ENCODE data around the gene CHRNA1.
A peak's percentile ranks its signal among the peaks of the same experiment; 100 is the strongest.

CHRNA1 gene

DNA sequence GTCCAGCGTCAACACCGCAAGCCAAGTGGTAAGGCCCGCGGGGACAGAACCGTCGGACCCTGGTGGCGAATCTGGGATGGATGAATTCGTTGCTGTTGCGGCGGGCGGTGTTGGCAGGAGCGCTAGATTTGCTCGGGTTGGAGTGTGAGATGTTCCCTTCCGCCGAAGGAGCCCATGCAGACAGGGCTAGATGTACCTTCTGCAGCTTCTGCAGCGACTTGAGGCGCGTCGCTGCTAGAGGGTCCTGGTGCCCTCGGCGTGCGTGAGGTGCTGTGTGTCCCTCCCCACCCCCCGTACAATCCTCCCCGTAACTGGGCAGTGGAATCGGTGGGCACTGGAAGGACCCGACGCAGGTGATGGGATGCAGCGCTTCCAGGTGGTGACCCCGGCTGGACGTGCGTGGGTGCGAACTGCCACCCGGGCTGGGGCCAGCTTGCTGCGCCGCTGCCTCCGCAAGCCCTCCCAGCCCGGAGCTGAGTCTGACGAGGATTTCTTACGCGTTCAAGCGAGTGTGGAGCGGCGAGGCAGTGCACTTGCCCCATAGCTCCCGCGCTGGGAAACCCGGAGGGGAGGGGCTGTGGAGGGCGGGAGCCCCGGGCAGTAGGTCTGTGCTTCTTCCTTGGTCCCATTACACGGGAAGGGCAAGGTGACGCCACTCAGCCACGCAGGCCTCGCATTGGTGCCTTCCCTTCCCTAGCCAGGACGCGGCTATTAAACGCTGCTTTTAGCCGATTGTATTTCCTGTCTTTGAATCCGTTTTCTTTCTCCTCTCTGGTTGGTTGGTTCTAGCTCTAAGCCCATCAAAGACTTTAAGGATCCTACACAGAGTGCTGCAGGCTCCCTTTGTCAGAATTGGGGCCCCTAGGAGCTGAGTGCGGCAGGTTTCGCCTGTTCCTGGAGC, 34.2 kb downstream of the CHRNA1 start:
- 45% methylated on average over 58 of the region's 59 CpGs for WGBS
- Histone ChIP-seq H4K91ac (ENCODE audit: low read length) (no peak overlapping the region), H3K4me1 (ENCODE audit: control insufficient read depth, insufficient read depth, low read depth, low read length) (peaks cover 6% of the 10 kb centered on the region)

DNA sequence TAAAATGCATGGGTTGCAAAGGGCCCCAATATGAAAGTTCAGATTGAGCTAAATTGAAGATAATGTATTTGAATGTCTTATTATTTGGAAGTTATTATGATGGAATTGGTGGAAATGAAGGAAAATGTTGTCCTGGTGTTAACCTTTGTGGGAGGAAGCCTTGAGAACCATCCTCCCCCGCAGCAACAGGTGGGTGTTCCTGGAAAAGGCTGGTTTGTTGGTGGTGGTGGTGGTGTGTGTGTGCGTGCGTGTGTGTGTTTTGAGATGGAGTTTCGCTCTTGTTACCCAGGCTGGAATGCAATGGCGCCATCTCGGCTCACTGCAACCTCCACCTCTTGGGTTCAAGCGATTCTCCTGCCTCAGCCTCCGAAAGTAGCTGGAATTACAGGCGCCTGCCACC, 36.2 kb downstream of the CHRNA1 start:
- H3K18ac ChIP-seq (ENCODE audit: low read depth in 1 of 2, low read length in 2 of 2) = no peak overlapping the region
- no peak overlapping the region for H2BK15ac ChIP-seq (ENCODE audit: low read depth, poor library complexity, severe bottlenecking)
- H3K4me1 ChIP-seq (ENCODE audit: control insufficient read depth, insufficient read depth, low read depth, low read length) = peaks cover 6% of the 10 kb centered on the region
- no peak overlapping the region for H2BK5ac ChIP-seq (ENCODE audit: low read depth, low read length, poor library complexity, severe bottlenecking)
- no peaks in the 10 kb centered on the region for H3K9me3 ChIP-seq (ENCODE audit: control insufficient read depth, low read length)
- H3K14ac ChIP-seq (ENCODE audit: low read length in 2 of 2) = no peak overlapping the region
- no peak for DNase-seq
- no peaks in the 10 kb centered on the region for H3K79me1 ChIP-seq (replicated peaks; ENCODE audit: low read length, poor library complexity, severe bottlenecking)
- H2AK5ac ChIP-seq (ENCODE audit: low read length, severe bottlenecking) = no peak overlapping the region
- WGBS = 93% methylated on average over 9 of the region's 9 CpGs
- H3K9ac ChIP-seq (ENCODE audit: low read length) = no peak overlapping the region
- no peak overlapping the region for H2BK12ac ChIP-seq (ENCODE audit: low read length in 2 of 2)
- no peak overlapping the region for H3K4ac ChIP-seq (ENCODE audit: low read depth in 1 of 2, low read length in 2 of 2)
- H3K23ac ChIP-seq (ENCODE audit: low read length in 2 of 2) = no peak overlapping the region
- H2AFZ ChIP-seq (ENCODE audit: low read depth, low read length) = no peak overlapping the region
- no peak overlapping the region for H4K91ac ChIP-seq (ENCODE audit: low read length)
- no peak overlapping the region for H3K4me2 ChIP-seq (ENCODE audit: low read length, poor library complexity, severe bottlenecking)
- H2BK120ac ChIP-seq (ENCODE audit: low read depth, low read length) = no peak overlapping the region
- no peak overlapping the region for H3K27ac ChIP-seq (ENCODE audit: low read length, poor library complexity, severe bottlenecking)
- H4K8ac ChIP-seq (ENCODE audit: low read length) = no peak overlapping the region
- peaks cover 52% of the 10 kb centered on the region in 2 experiments for H3K27me3 ChIP-seq (ENCODE audit: control insufficient read depth in 1 of 2, insufficient read depth in 1 of 2, low read length in 2 of 2)
- no peaks in the 10 kb centered on the region for H3K36me3 ChIP-seq (ENCODE audit: control insufficient read depth in 1 of 2, insufficient read depth in 2 of 2, low read depth in 1 of 2, low read length in 2 of 2)
- no peak overlapping the region for H3K4me3 ChIP-seq (ENCODE audit: insufficient read depth in 1 of 2, low read depth in 1 of 2, low read length in 2 of 2)

More for the DNA sequence above, 34.2 kb downstream of the CHRNA1 start:
- H3K23ac ChIP-seq (ENCODE audit: low read length in 2 of 2) = peak overlapping the region in 1 of 2 experiments; percentile 30
- peak; percentile 15 for DNase-seq
- peak overlapping the region in 1 of 2 experiments; percentile 77 for H3K18ac ChIP-seq (ENCODE audit: low read depth in 1 of 2, low read length in 2 of 2)
- no peak overlapping the region for H2AK5ac ChIP-seq (ENCODE audit: low read length, severe bottlenecking)
- H3K27ac ChIP-seq (ENCODE audit: low read length, poor library complexity, severe bottlenecking) = no peak overlapping the region
- peak overlapping the region; percentile 41 for H3K4me2 ChIP-seq (ENCODE audit: low read length, poor library complexity, severe bottlenecking)
- no peak overlapping the region for H2BK15ac ChIP-seq (ENCODE audit: low read depth, poor library complexity, severe bottlenecking)
- no peaks in the 10 kb centered on the region for H3K36me3 ChIP-seq (ENCODE audit: control insufficient read depth in 1 of 2, insufficient read depth in 2 of 2, low read depth in 1 of 2, low read length in 2 of 2)
- peak overlapping the region; percentile 24 for H3K9ac ChIP-seq (ENCODE audit: low read length)
- H2BK12ac ChIP-seq (ENCODE audit: low read length in 2 of 2) = peak overlapping the region in 1 of 2 experiments; percentile 39
- no peak overlapping the region for H2BK120ac ChIP-seq (ENCODE audit: low read depth, low read length)
- H3K4me3 ChIP-seq (ENCODE audit: insufficient read depth in 1 of 2, low read depth in 1 of 2, low read length in 2 of 2) = peak overlapping the region in 1 of 2 experiments; percentile 88
- no peak overlapping the region for H4K8ac ChIP-seq (ENCODE audit: low read length)
- no peak overlapping the region for H3K4ac ChIP-seq (ENCODE audit: low read depth in 1 of 2, low read length in 2 of 2)
- H2BK5ac ChIP-seq (ENCODE audit: low read depth, low read length, poor library complexity, severe bottlenecking) = no peak overlapping the region
- H3K27me3 ChIP-seq (ENCODE audit: control insufficient read depth in 1 of 2, insufficient read depth in 1 of 2, low read length in 2 of 2) = peaks cover 54% of the 10 kb centered on the region in 2 experiments
- peak overlapping the region in 1 of 2 experiments; percentile 38 for H3K14ac ChIP-seq (ENCODE audit: low read length in 2 of 2)
- peak overlapping the region; percentile 57 for H2AFZ ChIP-seq (ENCODE audit: low read depth, low read length)
- no peaks in the 10 kb centered on the region for H3K9me3 ChIP-seq (ENCODE audit: control insufficient read depth, low read length)
- H3K79me1 ChIP-seq (replicated peaks; ENCODE audit: low read length, poor library complexity, severe bottlenecking) = no peaks in the 10 kb centered on the region

DNA sequence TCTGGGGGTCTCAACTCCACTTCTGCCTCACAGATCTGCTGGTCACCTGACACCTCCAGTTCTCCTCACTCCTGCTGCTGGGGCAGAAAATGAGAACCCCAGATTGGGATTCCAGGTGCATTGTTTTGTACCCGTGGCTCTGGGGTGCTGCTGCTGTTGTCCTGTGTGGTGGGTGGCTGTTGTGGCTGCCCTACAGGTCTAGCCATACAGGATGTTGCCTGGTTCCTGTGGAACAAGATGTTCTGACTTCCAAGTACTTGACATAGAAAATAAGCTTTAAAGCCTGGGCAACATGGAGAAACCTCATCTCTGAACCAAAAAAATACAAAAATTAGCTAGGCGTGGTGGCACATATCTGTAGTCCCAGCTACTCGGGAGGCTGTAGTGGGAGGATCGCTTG, 38.1 kb downstream of the CHRNA1 start:
- no peak overlapping the region for H3K23ac ChIP-seq (ENCODE audit: low read length in 2 of 2)
- H3K27me3 ChIP-seq (ENCODE audit: control insufficient read depth in 1 of 2, insufficient read depth in 1 of 2, low read length in 2 of 2) = peaks cover 36 to 46% of the 10 kb centered on the region in 2 experiments
- H3K9me3 ChIP-seq (ENCODE audit: control insufficient read depth, low read length) = no peaks in the 10 kb centered on the region
- no peaks in the 10 kb centered on the region for H3K36me3 ChIP-seq (ENCODE audit: control insufficient read depth in 1 of 2, insufficient read depth in 2 of 2, low read depth in 1 of 2, low read length in 2 of 2)
- no peak overlapping the region for H2BK5ac ChIP-seq (ENCODE audit: low read depth, low read length, poor library complexity, severe bottlenecking)
- H2AFZ ChIP-seq (ENCODE audit: low read depth, low read length) = no peak overlapping the region
- H3K9ac ChIP-seq (ENCODE audit: low read length) = no peak overlapping the region
- H3K4me3 ChIP-seq (ENCODE audit: insufficient read depth in 1 of 2, low read depth in 1 of 2, low read length in 2 of 2) = no peak overlapping the region
- H2BK120ac ChIP-seq (ENCODE audit: low read depth, low read length) = no peak overlapping the region
- 44% methylated on average over 1 of the region's 4 CpGs for WGBS
- no peak for DNase-seq
- H3K14ac ChIP-seq (ENCODE audit: low read length in 2 of 2) = no peak overlapping the region
- H3K79me1 ChIP-seq (replicated peaks; ENCODE audit: low read length, poor library complexity, severe bottlenecking) = no peaks in the 10 kb centered on the region
- no peak overlapping the region for H3K18ac ChIP-seq (ENCODE audit: low read depth in 1 of 2, low read length in 2 of 2)
- no peak overlapping the region for H3K27ac ChIP-seq (ENCODE audit: low read length, poor library complexity, severe bottlenecking)
- H4K91ac ChIP-seq (ENCODE audit: low read length) = no peak overlapping the region
- H3K4ac ChIP-seq (ENCODE audit: low read depth in 1 of 2, low read length in 2 of 2) = no peak overlapping the region
- H2BK12ac ChIP-seq (ENCODE audit: low read length in 2 of 2) = no peak overlapping the region
- H3K4me2 ChIP-seq (ENCODE audit: low read length, poor library complexity, severe bottlenecking) = no peak overlapping the region
- H4K8ac ChIP-seq (ENCODE audit: low read length) = no peak overlapping the region
- H2AK5ac ChIP-seq (ENCODE audit: low read length, severe bottlenecking) = no peak overlapping the region
- no peak overlapping the region for H2BK15ac ChIP-seq (ENCODE audit: low read depth, poor library complexity, severe bottlenecking)
- H3K4me1 ChIP-seq (ENCODE audit: control insufficient read depth, insufficient read depth, low read depth, low read length) = peaks cover 6% of the 10 kb centered on the region

DNA sequence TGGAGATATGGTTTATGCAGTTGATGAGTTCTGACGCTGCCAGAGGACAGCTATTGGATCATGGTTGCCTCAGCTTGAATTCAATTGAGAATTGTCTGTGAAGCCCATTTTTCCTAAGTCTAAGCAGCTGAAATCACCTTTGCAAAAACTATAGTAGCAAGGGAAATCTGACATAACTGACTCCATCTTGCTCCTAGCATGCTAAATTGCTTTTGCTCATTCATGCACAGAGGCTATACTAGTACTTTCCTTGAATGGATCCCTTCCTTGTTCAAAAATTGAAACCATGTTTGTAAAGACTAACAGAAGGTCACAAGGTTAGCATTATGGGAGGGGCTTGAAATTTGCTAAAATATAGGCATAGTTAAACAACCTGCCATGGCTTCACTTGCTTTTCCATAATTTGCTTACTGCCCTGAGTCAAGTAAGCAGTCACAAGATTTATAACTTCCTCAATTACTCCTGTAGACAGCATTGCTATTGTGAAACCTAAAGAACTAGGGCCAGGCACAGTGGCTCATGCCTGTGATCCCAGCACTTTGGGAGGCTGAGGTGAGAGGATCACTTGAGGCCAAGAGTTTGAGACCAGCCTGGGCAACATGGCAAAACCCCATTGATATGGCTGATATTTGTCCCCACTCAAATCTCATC, 41.2 kb downstream of the CHRNA1 start:
- H3K9me3 ChIP-seq (ENCODE audit: control insufficient read depth, low read length) = peaks cover 7% of the 10 kb centered on the region
- no peak overlapping the region for H3K9ac ChIP-seq (ENCODE audit: low read length)
- no peak overlapping the region for H3K14ac ChIP-seq (ENCODE audit: low read length in 2 of 2)
- no peak overlapping the region for H3K4ac ChIP-seq (ENCODE audit: low read depth in 1 of 2, low read length in 2 of 2)
- H3K18ac ChIP-seq (ENCODE audit: low read depth in 1 of 2, low read length in 2 of 2) = no peak overlapping the region
- no peak overlapping the region for H2BK15ac ChIP-seq (ENCODE audit: low read depth, poor library complexity, severe bottlenecking)
- no peaks in the 10 kb centered on the region for H3K36me3 ChIP-seq (ENCODE audit: control insufficient read depth in 1 of 2, insufficient read depth in 2 of 2, low read depth in 1 of 2, low read length in 2 of 2)
- 100% methylated on average over 1 of the region's 1 CpG for whole genome bisulfite sequencing
- no peak overlapping the region for H3K4me3 ChIP-seq (ENCODE audit: insufficient read depth in 1 of 2, low read depth in 1 of 2, low read length in 2 of 2)
- H2AFZ ChIP-seq (ENCODE audit: low read depth, low read length) = no peak overlapping the region
- H3K4me1 ChIP-seq (ENCODE audit: control insufficient read depth, insufficient read depth, low read depth, low read length) = no peaks in the 10 kb centered on the region
- H4K91ac ChIP-seq (ENCODE audit: low read length) = no peak overlapping the region
- DNase-seq = no peak
- H4K8ac ChIP-seq (ENCODE audit: low read length) = no peak overlapping the region
- H3K27ac ChIP-seq (ENCODE audit: low read length, poor library complexity, severe bottlenecking) = no peak overlapping the region
- no peak overlapping the region for H2AK5ac ChIP-seq (ENCODE audit: low read length, severe bottlenecking)
- no peak overlapping the region for H3K4me2 ChIP-seq (ENCODE audit: low read length, poor library complexity, severe bottlenecking)
- H2BK5ac ChIP-seq (ENCODE audit: low read depth, low read length, poor library complexity, severe bottlenecking) = no peak overlapping the region
- no peak overlapping the region for H2BK120ac ChIP-seq (ENCODE audit: low read depth, low read length)
- H3K79me1 ChIP-seq (replicated peaks; ENCODE audit: low read length, poor library complexity, severe bottlenecking) = no peaks in the 10 kb centered on the region
- H3K27me3 ChIP-seq (ENCODE audit: control insufficient read depth in 1 of 2, insufficient read depth in 1 of 2, low read length in 2 of 2) = peaks cover 13 to 22% of the 10 kb centered on the region in 2 experiments
- no peak overlapping the region for H3K23ac ChIP-seq (ENCODE audit: low read length in 2 of 2)
- no peak overlapping the region for H2BK12ac ChIP-seq (ENCODE audit: low read length in 2 of 2)
